ENCODE data around the gene RNF220.
"Not testable (repeated sequence)": the region's sequence is repeated elsewhere in the genome, so short reads cannot be mapped to it uniquely, and the experiment has no call there.

The RNF220 gene

DNA sequence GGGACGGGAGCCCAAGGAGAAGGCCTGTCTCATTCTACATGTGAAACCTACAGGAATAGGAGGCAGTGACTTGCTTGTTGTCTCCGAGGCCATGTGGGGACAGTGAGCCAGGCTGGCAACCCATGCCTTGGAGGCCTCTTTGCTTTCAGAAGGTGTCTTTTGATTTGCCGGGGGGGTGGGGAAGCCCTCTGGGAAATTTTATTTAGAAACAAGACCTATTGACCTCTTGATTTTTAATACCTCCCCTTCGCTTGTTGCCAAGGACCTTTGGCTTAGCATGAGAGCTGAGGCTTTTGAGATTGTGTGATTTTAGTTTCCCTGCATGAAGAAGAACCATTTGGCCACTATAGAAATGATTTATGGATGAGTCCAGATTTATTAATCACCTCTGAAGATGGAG, 273.6 kb downstream of the RNF220 start:
- DNase-seq (ENCODE audit: low read depth): no peak

GRCh38 chr1:44679468-44679867, 274.4 kb downstream of the RNF220 start:
- DNase-seq (ENCODE audit: low read depth): no peak

GRCh38 chr1:44681905-44682882, 277.1 kb downstream of the RNF220 start:
- no peak for DNase-seq (ENCODE audit: low read depth)

DNA sequence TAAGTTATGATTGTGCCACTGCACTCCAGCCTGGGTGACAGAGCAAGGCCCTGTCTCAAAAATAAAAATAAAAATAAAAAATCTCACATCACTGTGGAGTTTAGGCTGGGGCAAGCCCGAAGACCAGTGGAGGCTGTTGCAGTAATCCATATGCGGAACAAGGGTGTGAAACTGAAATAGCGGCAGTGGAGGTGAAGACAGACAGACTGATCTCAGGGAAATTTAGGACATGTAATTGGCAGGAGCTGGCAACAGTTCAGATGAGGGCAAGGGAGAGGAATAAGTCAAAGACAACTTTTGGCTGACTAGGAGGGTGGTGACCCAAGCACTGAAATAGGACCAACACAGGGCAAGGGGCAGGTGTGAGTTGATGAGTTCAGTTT, 277.8 kb downstream of the RNF220 start:
- no peak for DNase-seq (ENCODE audit: low read depth)

DNA sequence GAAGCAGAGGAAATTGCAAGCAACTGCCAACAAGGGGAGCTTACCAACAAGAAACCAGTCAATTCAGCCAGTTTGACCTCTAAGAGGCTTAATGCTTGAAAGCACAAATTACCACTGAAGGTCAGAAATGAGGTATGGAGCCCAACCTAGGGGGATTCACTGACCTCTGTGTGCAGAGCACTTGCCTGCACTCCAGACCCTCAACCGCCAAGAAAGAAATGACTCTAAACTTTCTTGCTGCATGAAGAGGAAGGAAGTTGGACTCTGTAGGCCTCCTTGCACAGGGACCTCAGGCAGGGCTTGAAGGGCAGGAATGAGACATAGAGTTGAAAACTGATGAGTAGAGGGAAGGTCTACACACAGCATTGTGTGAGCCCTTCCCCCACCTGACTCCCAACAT, 279.5 kb downstream of the RNF220 start:
- no peak for DNase-seq (ENCODE audit: low read depth)

DNA sequence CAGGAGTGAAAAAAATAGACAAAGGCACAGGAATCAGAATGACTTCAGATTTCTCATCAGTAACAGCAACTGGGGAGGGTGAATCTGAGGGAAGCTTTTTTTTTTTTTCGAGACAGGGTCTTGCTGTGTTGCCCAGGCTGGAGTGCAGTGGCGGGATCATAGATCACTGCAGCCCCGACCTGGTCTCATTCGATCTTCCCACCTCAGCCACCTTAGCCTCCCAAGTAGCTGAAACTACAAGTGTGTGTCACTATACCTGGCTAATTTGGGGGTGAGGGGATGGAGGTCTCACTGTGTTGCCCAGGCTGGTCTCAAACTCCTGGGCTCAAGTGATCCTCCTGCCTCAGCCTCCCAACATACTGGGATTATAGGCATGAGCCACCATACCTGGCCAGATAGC, 280.2 kb downstream of the RNF220 start:
- no peak for DNase-seq (ENCODE audit: low read depth)

DNA sequence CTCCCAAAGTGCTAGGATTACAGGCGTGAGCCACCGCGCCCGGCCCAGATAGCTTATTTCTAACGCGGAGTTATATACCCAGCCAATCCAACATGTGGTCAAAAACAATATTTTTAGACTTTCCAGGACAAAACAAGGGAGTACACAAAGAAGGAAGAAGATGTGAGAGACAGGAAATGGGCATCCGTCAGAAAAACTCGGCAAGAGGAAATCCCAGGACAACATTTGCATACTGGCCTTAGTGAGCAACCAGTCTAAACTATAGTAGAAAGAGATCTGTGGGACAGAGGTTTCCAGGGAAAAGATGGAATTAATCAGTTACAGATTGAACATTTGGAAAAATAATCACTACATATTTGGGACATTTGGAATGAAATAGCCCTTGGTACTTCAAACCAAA, 280.8 kb downstream of the RNF220 start:
- DNase-seq (ENCODE audit: low read depth): no peak

- no peak for DNase-seq (ENCODE audit: low read depth)
These were observed 283.8 kb downstream of the RNF220 start for GRCh38 chr1:44688760-44689446.

DNA sequence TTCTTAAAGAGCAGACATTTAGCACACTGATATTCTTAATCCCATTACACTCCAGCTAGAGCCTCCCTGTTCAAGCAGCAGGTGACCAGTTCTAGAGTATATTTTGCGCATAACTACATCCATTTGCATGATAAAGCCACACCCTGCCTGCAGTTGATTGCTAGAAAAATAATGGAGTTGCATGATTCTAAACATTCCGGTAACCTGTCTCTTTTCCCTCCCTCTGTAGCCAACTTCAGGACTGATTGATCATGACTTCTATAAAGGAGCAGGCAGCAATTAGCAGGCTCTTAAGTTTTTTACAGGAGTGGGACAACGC, 284.4 kb downstream of the RNF220 start:
- no peak for DNase-seq (ENCODE audit: low read depth)

- DNase-seq (ENCODE audit: low read depth): no peak
These were observed 288.1 kb downstream of the RNF220 start for GRCh38 chr1:44693159-44693558.

- no peak for DNase-seq (ENCODE audit: low read depth)
These were observed 288.8 kb downstream of the RNF220 start for GRCh38 chr1:44693900-44694299.

DNA sequence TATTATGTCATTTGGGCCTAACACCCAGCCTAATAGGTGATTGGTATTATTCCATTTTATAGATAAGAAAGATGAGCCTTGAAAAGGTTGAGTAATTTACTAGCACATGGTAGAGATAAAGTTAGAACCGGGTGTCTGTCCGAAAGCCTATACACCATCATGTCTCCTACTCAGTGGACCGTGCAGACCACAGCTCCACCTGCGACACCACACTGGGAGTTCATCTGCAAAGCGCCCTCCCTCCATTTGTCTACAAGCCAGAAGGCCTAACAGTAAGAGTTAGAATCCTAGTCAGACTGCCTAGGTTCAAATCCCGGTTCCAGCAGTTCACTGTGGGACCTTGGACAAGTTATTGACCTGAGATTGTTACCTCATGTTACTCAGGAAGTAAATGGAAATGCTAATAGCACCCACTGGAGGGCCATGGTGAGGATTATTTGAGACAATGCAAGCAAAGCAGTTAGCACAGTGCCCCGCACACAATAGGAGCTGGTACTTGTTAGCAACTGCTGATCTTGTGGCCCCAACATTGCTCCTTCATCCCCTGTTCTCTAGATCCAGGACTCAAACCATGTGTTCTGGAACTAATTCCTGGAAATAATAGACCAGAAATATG, 289.9 kb downstream of the RNF220 start:
- DNase-seq (ENCODE audit: low read depth): no peak

- DNase-seq (ENCODE audit: low read depth): no peak
These were observed 290.6 kb downstream of the RNF220 start for GRCh38 chr1:44695671-44696070.

DNA sequence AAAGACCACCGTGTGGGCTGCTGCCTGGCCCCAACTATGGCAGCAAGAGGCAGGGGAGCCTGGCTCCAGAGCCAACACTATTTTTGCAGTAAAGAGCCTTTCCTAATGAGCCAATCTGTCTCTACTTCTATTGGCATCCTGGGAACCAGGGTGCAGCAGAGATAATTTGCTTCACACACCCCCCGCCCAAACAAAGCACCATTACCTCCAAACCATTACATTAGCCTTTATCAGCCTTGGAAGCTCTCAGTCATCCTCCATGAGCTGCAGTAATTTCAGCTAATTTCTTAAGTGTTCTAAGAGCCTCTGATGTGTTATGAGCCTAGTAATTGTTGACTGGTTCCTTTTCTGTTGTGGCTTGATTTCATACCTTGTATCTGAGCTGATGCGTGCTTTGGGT, 291.0 kb downstream of the RNF220 start:
- DNase-seq (ENCODE audit: low read depth): no peak

DNA sequence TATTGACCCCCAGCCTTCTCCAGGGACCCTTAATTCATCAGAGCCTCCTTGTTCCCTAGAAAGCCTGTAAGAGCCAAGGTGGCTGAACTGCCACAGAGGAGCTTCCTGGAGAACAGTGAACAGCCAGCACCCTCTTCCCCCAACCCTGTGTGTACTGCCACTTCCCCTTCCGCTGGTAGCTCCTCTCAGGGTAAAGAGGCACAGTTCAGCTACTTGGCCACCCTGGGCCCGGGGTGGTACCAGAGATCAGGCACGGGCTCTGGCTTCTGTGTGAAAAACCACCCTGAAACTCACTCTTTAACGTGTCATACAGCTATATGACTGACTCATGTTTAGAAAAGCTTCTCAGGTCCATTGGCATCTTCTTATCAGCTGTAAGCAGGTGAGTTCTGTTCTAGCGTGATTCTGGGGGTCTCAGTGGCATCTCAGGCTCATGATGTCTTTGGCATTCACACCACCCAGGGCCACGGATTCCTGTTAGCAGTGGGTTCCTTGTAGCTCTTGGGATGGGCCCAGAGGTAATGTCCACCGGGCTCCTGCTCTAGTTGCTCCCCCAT, 291.8 kb downstream of the RNF220 start:
- no peak for DNase-seq (ENCODE audit: low read depth)

DNA sequence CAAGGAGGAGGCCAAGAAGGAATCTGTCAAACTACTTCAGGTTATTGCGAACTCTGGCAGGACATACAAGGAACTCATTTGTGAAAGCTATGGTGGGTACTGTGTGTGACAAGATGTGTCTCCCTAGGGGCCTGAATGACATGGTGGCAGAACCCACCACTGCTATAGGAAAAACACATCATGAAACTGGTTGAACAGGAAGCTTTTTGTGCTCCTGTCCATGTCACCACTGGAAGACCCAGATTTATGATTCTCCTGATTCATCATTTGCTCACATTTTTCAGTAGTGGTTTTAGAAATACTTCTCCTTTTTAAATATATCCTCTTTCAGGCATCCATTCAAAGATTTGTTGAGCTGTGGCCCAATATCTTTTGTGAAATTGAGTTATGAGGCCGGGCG, 293.1 kb downstream of the RNF220 start:
- DNase-seq (ENCODE audit: low read depth): no peak

DNA sequence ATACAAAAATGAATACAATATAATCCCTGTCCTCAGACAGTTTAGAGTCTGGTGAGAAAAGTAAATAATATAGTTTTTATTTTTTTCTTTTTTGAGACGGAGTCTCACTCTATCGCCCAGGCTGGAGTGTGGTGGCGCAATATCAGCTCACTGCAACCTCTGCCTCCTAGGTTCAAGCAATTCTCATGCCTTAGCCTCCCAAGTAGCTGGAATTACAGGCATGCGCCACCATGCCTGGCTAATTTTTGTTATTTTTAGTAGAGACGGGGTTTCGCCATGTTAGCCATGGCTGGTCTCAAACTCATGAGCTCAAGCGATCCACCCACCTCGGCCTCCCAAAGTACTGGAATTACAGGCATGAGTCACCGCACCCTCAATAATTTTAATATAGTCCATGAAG, 294.3 kb downstream of the RNF220 start:
- DNase-seq (ENCODE audit: low read depth): not testable (repeated sequence)

- DNase-seq (ENCODE audit: low read depth): no peak
These were observed 295.5 kb downstream of the RNF220 start for GRCh38 chr1:44700573-44700972.

DNA sequence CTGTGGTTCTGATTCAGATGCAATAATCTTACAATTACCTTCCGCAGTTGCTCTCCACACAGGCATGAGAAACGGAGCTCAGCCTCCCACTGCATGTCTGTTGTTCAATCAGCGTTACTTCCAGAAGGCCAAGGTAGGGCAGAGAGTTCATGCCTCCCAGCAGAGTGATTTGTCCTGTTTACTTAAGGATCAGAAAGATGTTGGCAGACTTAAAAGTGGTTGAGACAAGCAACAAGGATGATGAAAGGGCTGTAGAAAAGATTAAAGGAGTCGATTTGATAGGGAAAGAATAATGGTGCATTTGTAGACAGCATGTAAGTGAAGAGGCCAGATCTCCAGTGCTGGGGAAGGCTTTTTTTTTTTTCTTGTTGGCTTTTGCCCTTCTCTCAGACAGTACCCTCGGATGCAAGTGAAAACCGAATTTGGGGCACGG, 296.1 kb downstream of the RNF220 start:
- DNase-seq (ENCODE audit: low read depth): no peak
